SK-N-MC (cell line): Measurements from ENCODE around the gene SHANK3.

Source experiments
- DNase-seq: peaks from one replicate; pipeline ENCODE4 v3.0.0-alpha.2; 2011; ENCODE audit warnings: low read depth, low spot score
- H3K27ac ChIP-seq: fragments of 200-600 bp; sonication (generic); 2 replicates; pipeline ENCODE4 v1.5.1; 2016; ENCODE audit warnings: mixed run types
- H3K36me3 ChIP-seq: fragments of 200-600 bp; sonication (generic); 2 replicates; pipeline ENCODE4 v1.6.1; 2017; ENCODE audit warnings: antibody characterized with exemption, low read length, mixed read lengths; ENCODE audit not compliant: insufficient read depth
- H3K4me3 ChIP-seq: fragments of 200-600 bp; sonication (generic); 2 replicates; pipeline ENCODE4 v1.5.1; 2016
- H3K9ac ChIP-seq: fragments of 200-600 bp; sonication (generic); 2 replicates; pipeline ENCODE4 v1.8.0; 2017; ENCODE audit warnings: mixed run types, mixed read lengths; ENCODE audit not compliant: insufficient read length
- H3K9me3 ChIP-seq: fragments of 200-600 bp; sonication (generic); 2 replicates; pipeline ENCODE4 v1.6.1; 2017; ENCODE audit warnings: low read depth, mild to moderate bottlenecking, antibody characterized with exemption, low read length, moderate library complexity, mixed read lengths
- EZH2 ChIP-seq: fragments of 200-600 bp; sonication (generic); IDR thresholded peaks from one replicate; pipeline ENCODE4 v1.6.1; 2017; ENCODE audit warnings: antibody characterized with exemption
- FOXP2 ChIP-seq: optimal IDR thresholded peaks from 2 replicates; pipeline ENCODE3; 2011; ENCODE audit warnings: mild to moderate bottlenecking, moderate library complexity; ENCODE audit not compliant: insufficient read depth; ENCODE audit errors: extremely low read length, control extremely low read depth
- POLR2AphosphoS5 ChIP-seq: IDR thresholded peaks from 2 replicates; pipeline ENCODE4 v1.6.1; 2012; ENCODE audit warnings: mild to moderate bottlenecking, low read depth, low read length, borderline replicate concordance

SHANK3 gene

GRCh38 chr22:50672471-50673230 is at the start of gene SHANK3:
Gene SHANK3, plus strand, starts transcription at chr22:50672823.
- no peak for DNase-seq

GRCh38 chr22:50624347-50625130 is 48.1 kb upstream of the SHANK3 start:
- DNase-seq: no peak
- Histone ChIP-seq H3K27ac (no peak overlapping the region), H3K9ac (no peak overlapping the region), H3K36me3 (no peaks in the 10 kb centered on the region), H3K4me3 (no peak overlapping the region), H3K9me3 (no peaks in the 10 kb centered on the region)
- TF ChIP-seq POLR2AphosphoS5 (no peak), EZH2 (no peak), FOXP2 (no peak)

More at GRCh38 chr22:50672471-50673230, at the start of gene SHANK3:
- Histone ChIP-seq H3K27ac (no peak within 1 kb of the TSS), H3K9me3 (no peaks in the 10 kb centered on the region), H3K9ac (no peak within 1 kb of the TSS), H3K36me3 (no peaks in the 10 kb centered on the region), H3K4me3 (peak within 1 kb of the TSS; percentile 87)
- TF ChIP-seq EZH2 (no peak), POLR2AphosphoS5 (no peak), FOXP2 (no peak)

- no peak overlapping the region for H3K4me3 ChIP-seq
- H3K36me3 ChIP-seq: no peaks in the 10 kb centered on the region
- no peak overlapping the region for H3K9ac ChIP-seq
- H3K9me3 ChIP-seq: no peaks in the 10 kb centered on the region
- TF ChIP-seq FOXP2: no peak
- TF ChIP-seq EZH2: no peak
- no peak for TF ChIP-seq POLR2AphosphoS5
- no peak overlapping the region for H3K27ac ChIP-seq
- DNase-seq: no peak
Observed at GRCh38 chr22:50625131-50625567, 47.5 kb upstream of the SHANK3 start.

- Histone ChIP-seq H3K9me3 (no peaks in the 10 kb centered on the region), H3K4me3 (no peak overlapping the region), H3K36me3 (no peaks in the 10 kb centered on the region), H3K9ac (no peak overlapping the region), H3K27ac (no peak overlapping the region)
- TF ChIP-seq FOXP2 (no peak), POLR2AphosphoS5 (no peak), EZH2 (no peak)
- no peak for DNase-seq
Observed at GRCh38 chr22:50625568-50626313, 46.9 kb upstream of the SHANK3 start.

GRCh38 chr22:50626314-50626849 is 46.2 kb upstream of the SHANK3 start:
- no peak overlapping the region for H3K4me3 ChIP-seq
- H3K9ac ChIP-seq: no peak overlapping the region
- no peak for DNase-seq
- H3K27ac ChIP-seq: no peak overlapping the region
- no peak for TF ChIP-seq POLR2AphosphoS5
- TF ChIP-seq FOXP2: no peak
- TF ChIP-seq EZH2: no peak
- no peaks in the 10 kb centered on the region for H3K9me3 ChIP-seq
- H3K36me3 ChIP-seq: no peaks in the 10 kb centered on the region

GRCh38 chr22:50626850-50627641 is 45.6 kb upstream of the SHANK3 start:
- Histone ChIP-seq H3K36me3 (no peaks in the 10 kb centered on the region), H3K4me3 (peak overlapping the region; percentile 84), H3K9ac (peak overlapping the region; percentile 77), H3K9me3 (no peaks in the 10 kb centered on the region), H3K27ac (no peak overlapping the region)
- TF ChIP-seq POLR2AphosphoS5 (no peak), FOXP2 (no peak), EZH2 (no peak)
- no peak for DNase-seq
